ENCODE measurements around the gene RRAD. TPM values are rescaled to one million over a fixed set of nuclear protein-coding genes. Genes with fewer than 3 reads are reported as not detected.
"Not testable (repeated sequence)": the region's sequence is repeated elsewhere in the genome, so short reads cannot be mapped to it uniquely, and the experiment has no call there.

RRAD gene
- polyA plus RNA-seq, 3 donors: 2.2 to 4.1 (median 2.4) TPM

GRCh38 chr16:66937725-66938337, 12.5 kb upstream of the RRAD start:
- DNase-seq (ENCODE audit: extremely low read depth in 1 of 11, low read depth in 9 of 11, low spot score in 4 of 11): no peak

GRCh38 chr16:66936889-66937554, 11.7 kb upstream of the RRAD start:
- no peak for DNase-seq (ENCODE audit: extremely low read depth in 1 of 11, low read depth in 9 of 11, low spot score in 4 of 11)

DNA sequence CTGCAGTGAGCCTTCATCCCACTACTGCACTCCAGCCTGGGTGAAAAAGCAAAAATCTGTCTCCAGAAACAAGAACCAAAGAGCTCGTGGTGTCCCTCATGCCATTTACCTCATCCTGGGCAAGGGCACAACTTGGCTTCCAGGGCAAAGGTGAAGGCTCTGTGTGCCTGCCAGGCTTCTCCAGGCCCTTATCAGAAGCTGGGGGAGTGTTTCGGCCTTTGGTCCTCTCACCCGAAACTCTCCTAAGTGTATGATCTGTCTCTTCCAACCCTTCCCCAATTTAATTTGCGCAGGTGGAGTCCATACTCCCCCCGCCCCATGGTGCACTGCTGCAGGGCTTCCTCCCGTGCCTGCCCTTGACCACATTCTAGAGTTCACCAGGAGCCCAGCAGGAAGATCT, 11.1 kb upstream of the RRAD start:
- DNase-seq (ENCODE audit: extremely low read depth in 1 of 11, low read depth in 9 of 11, low spot score in 4 of 11): no peak

- no peak for DNase-seq (ENCODE audit: extremely low read depth in 1 of 11, low read depth in 9 of 11, low spot score in 4 of 11)
These were observed 10.1 kb upstream of the RRAD start, which contains the start of gene CES2 for GRCh38 chr16:66935314-66936011. TSS of gene CES2 (plus strand) at chr16:66935516. CDS start at chr16:66935636, 120 bp downstream.

DNA sequence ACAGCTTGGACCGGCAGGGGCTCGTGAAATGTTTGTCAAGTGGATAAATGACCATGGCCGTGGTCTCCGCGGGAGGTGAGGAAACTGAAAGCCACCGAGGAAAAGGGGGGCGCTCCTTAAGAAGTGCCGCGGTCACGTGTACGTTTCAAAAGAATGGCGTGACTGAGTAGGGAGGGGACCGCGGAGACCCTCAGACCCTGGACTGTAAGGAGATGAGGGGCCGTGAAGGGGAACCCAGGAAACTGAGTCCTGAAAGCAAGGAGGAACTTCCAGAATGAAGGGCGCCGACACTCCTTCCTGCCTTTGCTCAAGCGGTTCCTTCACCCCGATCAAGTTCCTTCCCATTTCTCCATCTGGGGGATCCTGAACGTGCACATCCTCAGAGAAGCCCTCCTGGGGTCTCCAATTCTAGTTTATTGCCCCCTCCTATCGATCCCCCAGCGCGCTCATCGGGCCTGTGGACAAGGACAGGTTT, 9.5 kb upstream of the RRAD start:
- not testable (repeated sequence) for DNase-seq (ENCODE audit: extremely low read depth in 1 of 11, low read depth in 9 of 11, low spot score in 4 of 11)

DNA sequence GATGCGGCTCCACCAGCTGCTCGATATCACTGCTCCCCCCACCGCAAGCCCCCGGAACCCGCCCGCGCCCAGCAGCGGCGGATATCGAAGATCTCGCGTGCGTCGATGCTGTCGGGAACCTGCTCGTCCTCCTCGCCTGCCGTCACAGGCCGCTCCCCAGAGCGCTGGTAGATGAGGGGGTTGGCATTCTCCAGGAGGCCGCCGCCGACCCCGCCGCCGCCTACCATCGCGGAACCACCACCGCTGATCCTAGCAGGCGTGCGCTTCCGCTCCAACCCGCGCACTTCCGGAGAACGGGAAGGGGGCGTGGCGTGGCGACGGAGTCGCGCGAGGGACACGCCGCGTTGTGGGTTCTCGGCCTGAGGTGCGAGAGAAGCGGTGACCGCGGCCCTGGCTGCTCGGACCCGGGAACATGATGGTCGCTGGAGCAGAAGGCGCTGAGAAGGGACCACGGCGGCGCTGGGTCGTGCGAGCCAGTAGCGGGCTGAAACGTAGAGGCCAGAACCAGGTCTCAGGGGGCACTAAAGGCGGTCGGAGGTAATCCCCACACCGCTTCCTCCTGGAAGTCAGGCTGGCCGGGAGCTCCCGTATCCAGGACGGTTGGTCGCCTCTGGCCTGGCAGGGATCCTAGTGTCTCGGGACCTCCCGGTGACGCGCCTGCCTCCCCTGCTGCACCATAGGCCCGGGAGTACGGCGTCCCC, 9.0 kb upstream of the RRAD start, which contains the start of gene CIAO2B:
CIAO2B (minus strand) TSS at position 265 of the 701 bp plus-strand sequence; CDS start at position 227, 38 bp downstream.
- peak in 10 of 11 donors; percentile 73 to 86 (median 84) for DNase-seq (ENCODE audit: extremely low read depth in 1 of 11, low read depth in 9 of 11, low spot score in 4 of 11)

DNA sequence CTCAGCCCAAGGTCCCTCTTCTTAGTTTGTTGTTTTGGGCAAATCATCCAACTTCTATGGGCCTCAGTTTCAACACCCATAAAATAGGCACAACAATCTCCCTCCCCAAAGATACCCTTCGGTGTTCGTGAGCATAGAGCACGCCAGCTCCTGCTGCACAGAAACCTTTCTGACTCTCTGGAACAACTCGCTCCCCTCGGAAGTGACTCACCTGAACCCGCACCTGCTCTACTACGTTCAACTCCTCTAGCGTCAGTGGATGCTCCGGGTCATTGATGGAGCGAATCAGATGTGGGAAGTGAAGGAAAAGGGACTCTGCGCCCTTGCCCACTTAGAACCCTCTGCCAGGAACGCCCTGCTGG, 8.4 kb upstream of the RRAD start:
- DNase-seq (ENCODE audit: extremely low read depth in 1 of 11, low read depth in 9 of 11, low spot score in 4 of 11): no peak

DNA sequence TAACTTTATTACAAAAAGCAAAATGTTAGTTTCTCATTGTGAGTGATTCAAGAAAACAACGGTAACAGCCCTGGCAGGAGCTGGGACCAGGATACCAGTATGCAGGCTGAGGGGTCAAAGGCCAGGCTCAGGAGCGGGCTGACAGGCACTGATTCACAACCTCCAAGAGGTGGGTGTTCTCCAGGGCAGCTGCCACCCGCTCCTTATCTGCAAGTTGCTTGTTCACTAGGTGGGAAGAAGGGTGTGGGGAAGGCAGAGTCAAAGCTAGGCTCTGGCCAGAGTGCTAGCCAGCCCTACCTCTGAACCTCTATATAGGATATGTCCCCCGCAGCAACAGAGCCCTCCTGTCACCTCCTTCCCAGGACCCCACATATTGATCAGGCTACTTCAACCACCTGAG, 6.7 kb upstream of the RRAD start:
- no peak for DNase-seq (ENCODE audit: extremely low read depth in 1 of 11, low read depth in 9 of 11, low spot score in 4 of 11)

DNA sequence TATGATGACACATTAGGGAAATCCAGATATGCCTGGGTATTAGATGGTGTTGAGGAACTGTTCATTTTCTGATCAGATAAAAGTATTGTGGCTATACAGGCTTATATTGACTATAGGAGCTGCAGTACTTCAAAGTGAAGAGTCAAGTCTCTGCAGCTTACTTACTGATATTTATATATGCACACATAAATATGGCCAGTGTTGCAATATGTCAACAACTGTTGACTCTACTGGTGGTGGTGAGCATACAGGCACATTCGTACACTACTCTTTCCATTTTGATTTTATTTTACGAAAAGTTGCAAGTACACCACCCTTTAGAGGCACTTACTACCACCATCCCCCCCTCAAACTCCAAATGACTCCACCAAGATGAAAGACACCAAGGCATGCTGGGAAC, 6.3 kb upstream of the RRAD start:
- no peak for DNase-seq (ENCODE audit: extremely low read depth in 1 of 11, low read depth in 9 of 11, low spot score in 4 of 11)

GRCh38 chr16:66930189-66930588, 4.9 kb upstream of the RRAD start:
- no peak for DNase-seq (ENCODE audit: extremely low read depth in 1 of 11, low read depth in 9 of 11, low spot score in 4 of 11)

- DNase-seq (ENCODE audit: extremely low read depth in 1 of 11, low read depth in 9 of 11, low spot score in 4 of 11): no peak
These were observed 3.5 kb upstream of the RRAD start for GRCh38 chr16:66928702-66929388.

- DNase-seq (ENCODE audit: extremely low read depth in 1 of 11, low read depth in 9 of 11, low spot score in 4 of 11): no peak
These were observed 2.7 kb upstream of the RRAD start for GRCh38 chr16:66927918-66928649.

DNA sequence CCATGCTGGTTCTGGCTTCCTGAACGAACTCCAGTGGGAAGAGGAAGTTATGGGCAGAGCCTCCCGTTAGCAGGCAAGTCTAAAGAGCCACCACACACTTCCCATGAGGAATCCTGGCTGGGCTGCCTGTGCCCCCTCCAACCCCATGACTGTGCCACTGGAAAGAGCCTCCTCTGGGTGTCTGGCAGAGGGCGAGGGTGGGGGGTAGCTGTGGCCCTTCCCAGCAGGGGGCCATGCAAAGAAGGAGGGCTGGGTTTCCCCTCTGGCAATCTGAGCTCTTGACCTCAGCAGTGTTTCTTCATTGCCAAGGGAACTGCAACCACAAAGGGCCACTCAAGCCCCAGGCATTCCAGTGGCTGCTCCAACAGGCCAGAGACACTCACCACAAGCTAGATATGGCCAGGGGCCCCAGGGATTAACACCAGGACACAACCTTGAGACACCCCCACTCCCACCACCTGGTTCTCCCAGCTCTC, 1.7 kb upstream of the RRAD start:
- no peak for DNase-seq (ENCODE audit: extremely low read depth in 1 of 11, low read depth in 9 of 11, low spot score in 4 of 11)

DNA sequence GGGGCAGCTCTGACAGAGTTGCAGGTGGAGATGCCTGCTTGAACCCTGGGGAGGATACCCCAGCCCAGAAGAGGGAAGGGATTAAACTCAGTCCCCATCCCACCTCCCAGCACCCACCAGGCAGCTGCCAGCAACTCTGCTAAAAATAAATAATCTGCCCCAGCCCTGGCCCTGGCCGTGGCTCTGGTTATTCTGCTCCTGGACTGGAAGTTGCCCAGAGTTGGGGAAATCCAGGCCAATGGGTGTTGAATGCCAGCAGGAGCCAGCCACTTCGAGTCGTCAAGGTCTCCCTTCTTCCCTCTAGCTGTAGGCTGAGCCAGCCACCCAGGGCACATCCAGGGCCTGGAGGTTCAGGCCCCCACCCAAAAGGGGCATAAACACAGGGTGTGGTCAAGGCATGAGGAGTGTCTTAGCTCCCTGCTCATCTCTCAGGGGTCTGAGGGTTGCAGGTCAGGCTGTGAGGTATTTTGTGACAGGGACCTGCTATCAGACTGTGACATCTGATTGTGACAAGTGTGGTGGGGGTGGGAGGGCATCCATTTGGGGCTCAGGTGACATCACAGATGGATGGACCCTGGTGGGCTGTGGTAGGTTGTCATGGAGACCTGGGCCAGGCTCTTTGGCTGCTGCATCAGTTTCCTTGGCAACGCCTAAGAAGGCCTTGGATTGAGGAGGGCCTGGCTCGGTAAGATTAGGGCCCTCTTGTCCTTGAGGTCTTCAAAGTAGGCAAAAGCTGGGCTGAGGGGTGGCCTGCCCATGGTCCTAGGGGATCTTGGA, 1.0 kb upstream of the RRAD start:
- DNase-seq (ENCODE audit: extremely low read depth in 1 of 11, low read depth in 9 of 11, low spot score in 4 of 11): no peak

DNA sequence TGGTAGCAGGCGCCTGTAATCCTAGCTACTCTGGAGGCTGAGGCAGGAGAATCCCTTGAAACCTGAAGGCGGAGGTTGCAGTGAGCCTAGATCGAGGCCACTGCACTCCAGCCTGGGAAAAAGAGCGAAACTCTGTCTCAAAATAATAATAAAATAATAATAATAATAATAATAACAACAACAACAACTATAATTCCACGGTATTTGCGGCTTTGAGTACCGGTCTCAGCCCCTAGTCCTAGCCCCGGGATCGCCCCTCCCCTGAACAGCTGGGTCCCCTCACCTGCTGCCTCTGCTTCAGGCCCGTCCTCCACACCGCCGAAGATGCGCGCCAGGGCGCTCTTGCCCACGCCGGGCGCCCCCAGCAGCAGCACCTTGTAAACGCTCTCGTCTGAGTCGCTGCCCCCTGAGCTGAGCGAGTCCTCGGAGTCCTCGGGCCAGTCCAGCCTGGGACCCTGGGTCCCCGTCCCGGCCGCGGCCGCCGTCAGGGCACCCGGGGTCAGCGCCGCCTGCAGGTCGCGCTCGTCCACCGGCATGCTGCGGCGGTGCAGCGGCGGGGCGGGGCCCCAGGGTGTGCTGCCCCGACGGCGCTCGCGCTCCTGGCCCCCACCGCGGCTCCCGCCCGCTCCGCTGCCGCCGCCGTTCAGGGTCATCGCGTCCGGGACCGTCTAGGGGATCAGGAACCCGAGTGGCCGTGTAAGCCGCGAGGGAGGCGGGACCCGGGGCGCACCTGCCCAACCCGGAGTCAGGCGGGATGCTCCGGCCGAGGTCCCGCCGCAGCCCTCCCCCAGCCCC, 611 bp downstream of the RRAD start:
- DNase-seq (ENCODE audit: extremely low read depth in 1 of 11, low read depth in 9 of 11, low spot score in 4 of 11): no peak

- DNase-seq (ENCODE audit: extremely low read depth in 1 of 11, low read depth in 9 of 11, low spot score in 4 of 11): no peak
These were observed 1.5 kb downstream of the RRAD start for GRCh38 chr16:66923866-66924265.

- no peak for DNase-seq (ENCODE audit: extremely low read depth in 1 of 11, low read depth in 9 of 11, low spot score in 4 of 11)
These were observed 2.0 kb downstream of the RRAD start for GRCh38 chr16:66923247-66923731.
